GM18858 (cell line): Measurements from ENCODE around the gene DMRT1.

Experiments used
- ATAC-seq: cut with Tn5 transposase; IDR thresholded peaks from one replicate; pipeline ENCODE4 v1.9.1; 2021; ENCODE audit not compliant: unreplicated experiment

Gene DMRT1

GRCh38 chr9:920927-921326, 79.4 kb downstream of the DMRT1 start:
- no peak for ATAC-seq

- no peak for ATAC-seq
Observed at GRCh38 chr9:922171-922570, 80.7 kb downstream of the DMRT1 start.

- ATAC-seq: no peak
Observed at GRCh38 chr9:922731-923130, 81.2 kb downstream of the DMRT1 start.

- ATAC-seq: no peak
Observed at GRCh38 chr9:926976-927375, 85.5 kb downstream of the DMRT1 start.

GRCh38 chr9:928363-929042, 87.0 kb downstream of the DMRT1 start:
- ATAC-seq: no peak

GRCh38 chr9:929719-930118, 88.2 kb downstream of the DMRT1 start:
- no peak for ATAC-seq

- no peak for ATAC-seq
Observed at GRCh38 chr9:933356-933755, 91.9 kb downstream of the DMRT1 start.

GRCh38 chr9:935348-935965, 94.0 kb downstream of the DMRT1 start:
- no peak for ATAC-seq

- ATAC-seq: no peak
Observed at GRCh38 chr9:942805-943580, 101.5 kb downstream of the DMRT1 start.

GRCh38 chr9:947985-948384, 106.5 kb downstream of the DMRT1 start:
- no peak for ATAC-seq

- ATAC-seq: no peak
Observed at GRCh38 chr9:948497-948896, 107.0 kb downstream of the DMRT1 start.

GRCh38 chr9:950139-950538, 108.6 kb downstream of the DMRT1 start:
- ATAC-seq: no peak

- no peak for ATAC-seq
Observed at GRCh38 chr9:952546-952945, 111.0 kb downstream of the DMRT1 start.

- ATAC-seq: no peak
Observed at GRCh38 chr9:959105-959504, 117.6 kb downstream of the DMRT1 start.

GRCh38 chr9:959914-960313, 118.4 kb downstream of the DMRT1 start:
- no peak for ATAC-seq

- no peak for ATAC-seq
Observed at GRCh38 chr9:962023-962422, 120.5 kb downstream of the DMRT1 start.

- ATAC-seq: no peak
Observed at GRCh38 chr9:965497-965896, 124.0 kb downstream of the DMRT1 start.

- ATAC-seq: no peak
Observed at GRCh38 chr9:966870-967269, 125.4 kb downstream of the DMRT1 start.

- no peak for ATAC-seq
Observed at GRCh38 chr9:967436-967835, 125.9 kb downstream of the DMRT1 start.

- ATAC-seq: no peak
Observed at GRCh38 chr9:967903-968641, 126.6 kb downstream of the DMRT1 start.

GRCh38 chr9:969310-970150, 128.0 kb downstream of the DMRT1 start:
- no peak for ATAC-seq
